Esophagus squamous epithelium (tissue), 4 donors: ENCODE measurements around the gene ANGPTL3.

Experiments
- POLR2A ChIP-seq, 4 donors: fragments of 450-650 bp; IDR thresholded peaks; one replicate each; pipeline ENCODE4 v1.6.1; 2017; ENCODE audit warnings: antibody characterized with exemption in 4 of 4, mild to moderate bottlenecking in 4 of 4, moderate library complexity in 3 of 4
- TF ChIP-seq, protein P1 (sequence below), 6 experiments: fragments of 450-650 bp in 4 of 6; fragments of 200-600 bp in 2 of 6; sonication (generic) in 2 of 6; IDR thresholded peaks; one replicate each; pipeline ENCODE4 v1.5.1; 2016 to 2019; ENCODE audit warnings: antibody characterized with exemption in 6 of 6, mild to moderate bottlenecking in 4 of 6, moderate library complexity in 4 of 6

- TF ChIP-seq, protein P1, sequence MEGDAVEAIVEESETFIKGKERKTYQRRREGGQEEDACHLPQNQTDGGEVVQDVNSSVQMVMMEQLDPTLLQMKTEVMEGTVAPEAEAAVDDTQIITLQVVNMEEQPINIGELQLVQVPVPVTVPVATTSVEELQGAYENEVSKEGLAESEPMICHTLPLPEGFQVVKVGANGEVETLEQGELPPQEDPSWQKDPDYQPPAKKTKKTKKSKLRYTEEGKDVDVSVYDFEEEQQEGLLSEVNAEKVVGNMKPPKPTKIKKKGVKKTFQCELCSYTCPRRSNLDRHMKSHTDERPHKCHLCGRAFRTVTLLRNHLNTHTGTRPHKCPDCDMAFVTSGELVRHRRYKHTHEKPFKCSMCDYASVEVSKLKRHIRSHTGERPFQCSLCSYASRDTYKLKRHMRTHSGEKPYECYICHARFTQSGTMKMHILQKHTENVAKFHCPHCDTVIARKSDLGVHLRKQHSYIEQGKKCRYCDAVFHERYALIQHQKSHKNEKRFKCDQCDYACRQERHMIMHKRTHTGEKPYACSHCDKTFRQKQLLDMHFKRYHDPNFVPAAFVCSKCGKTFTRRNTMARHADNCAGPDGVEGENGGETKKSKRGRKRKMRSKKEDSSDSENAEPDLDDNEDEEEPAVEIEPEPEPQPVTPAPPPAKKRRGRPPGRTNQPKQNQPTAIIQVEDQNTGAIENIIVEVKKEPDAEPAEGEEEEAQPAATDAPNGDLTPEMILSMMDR (IDR thresholded peaks at IDR 0.05) = no peak
- no peak for TF ChIP-seq POLR2A (IDR thresholded peaks at IDR 0.05)
These were observed 28.1 kb downstream of the ANGPTL3 start for GRCh38 chr1:62625415-62625814.
